Mucosa of stomach (tissue), 1 donor: ENCODE measurements around the gene PAK5.

Experiments used
- H3K27me3 ChIP-seq: one replicate; pipeline ENCODE4 v1.7.0; 2013; ENCODE audit warnings: mild to moderate bottlenecking, low read length; ENCODE audit not compliant: control insufficient read depth, insufficient read depth
- H3K36me3 ChIP-seq: one replicate; pipeline ENCODE4 v1.7.0; 2013; ENCODE audit warnings: low read length; ENCODE audit not compliant: control insufficient read depth, insufficient read depth
- H3K4me1 ChIP-seq: one replicate; pipeline ENCODE4 v1.7.0; 2013; ENCODE audit warnings: mild to moderate bottlenecking, low read length; ENCODE audit not compliant: control insufficient read depth, insufficient read depth
- H3K4me3 ChIP-seq: one replicate; pipeline ENCODE4 v1.7.0; 2013; ENCODE audit warnings: low read length
- H3K9ac ChIP-seq: one replicate; pipeline ENCODE4 v1.7.0; 2013; ENCODE audit warnings: mild to moderate bottlenecking, low read length, moderate library complexity
- H3K9me3 ChIP-seq: one replicate; pipeline ENCODE4 v1.7.0; 2013; ENCODE audit warnings: mild to moderate bottlenecking, low read length, moderate library complexity; ENCODE audit not compliant: control insufficient read depth
- donor health status: Pancreatic carcinoma.

The PAK5 gene

GRCh38 chr20:9570612-9571011 lies 268.3 kb downstream of the PAK5 start:
- Histone ChIP-seq H3K4me1 (peaks cover 5% of the 10 kb centered on the region), H3K36me3 (no peaks in the 10 kb centered on the region), H3K9ac (no peak overlapping the region), H3K4me3 (no peak overlapping the region), H3K9me3 (no peaks in the 10 kb centered on the region), H3K27me3 (no peaks in the 10 kb centered on the region)

- no peaks in the 10 kb centered on the region for H3K27me3 ChIP-seq
- H3K9me3 ChIP-seq, result no peaks in the 10 kb centered on the region
- no peaks in the 10 kb centered on the region for H3K4me1 ChIP-seq
- no peak overlapping the region for H3K9ac ChIP-seq
- H3K4me3 ChIP-seq, result no peak overlapping the region
- no peaks in the 10 kb centered on the region for H3K36me3 ChIP-seq
Observed at GRCh38 chr20:9566977-9567376, 271.9 kb downstream of the PAK5 start.

- no peak overlapping the region for H3K9ac ChIP-seq
- no peaks in the 10 kb centered on the region for H3K9me3 ChIP-seq
- H3K36me3 ChIP-seq, result no peaks in the 10 kb centered on the region
- H3K4me1 ChIP-seq, result no peaks in the 10 kb centered on the region
- no peaks in the 10 kb centered on the region for H3K27me3 ChIP-seq
- no peak overlapping the region for H3K4me3 ChIP-seq
Observed at GRCh38 chr20:9565910-9566550, 272.8 kb downstream of the PAK5 start.

- no peaks in the 10 kb centered on the region for H3K9me3 ChIP-seq
- H3K4me1 ChIP-seq, result no peaks in the 10 kb centered on the region
- no peak overlapping the region for H3K4me3 ChIP-seq
- H3K9ac ChIP-seq, result no peak overlapping the region
- H3K36me3 ChIP-seq, result no peaks in the 10 kb centered on the region
- no peaks in the 10 kb centered on the region for H3K27me3 ChIP-seq
Observed at GRCh38 chr20:9557411-9557810, 281.5 kb downstream of the PAK5 start.

- no peaks in the 10 kb centered on the region for H3K9me3 ChIP-seq
- no peaks in the 10 kb centered on the region for H3K27me3 ChIP-seq
- no peak overlapping the region for H3K9ac ChIP-seq
- H3K4me1 ChIP-seq, result no peaks in the 10 kb centered on the region
- H3K4me3 ChIP-seq, result no peak overlapping the region
- H3K36me3 ChIP-seq, result no peaks in the 10 kb centered on the region
Observed at GRCh38 chr20:9555781-9556180, 283.1 kb downstream of the PAK5 start.

- Histone ChIP-seq H3K36me3 (no peaks in the 10 kb centered on the region), H3K4me3 (no peak overlapping the region), H3K27me3 (no peaks in the 10 kb centered on the region), H3K9ac (no peak overlapping the region), H3K4me1 (no peaks in the 10 kb centered on the region), H3K9me3 (no peaks in the 10 kb centered on the region)
Observed at GRCh38 chr20:9551808-9552550, 286.9 kb downstream of the PAK5 start.

- Histone ChIP-seq H3K27me3 (no peaks in the 10 kb centered on the region), H3K9ac (no peak overlapping the region), H3K36me3 (no peaks in the 10 kb centered on the region), H3K4me3 (no peak overlapping the region), H3K4me1 (no peaks in the 10 kb centered on the region), H3K9me3 (no peaks in the 10 kb centered on the region)
Observed at GRCh38 chr20:9550871-9551270, 288.0 kb downstream of the PAK5 start.

GRCh38 chr20:9550283-9550682 lies 288.6 kb downstream of the PAK5 start:
- Histone ChIP-seq H3K36me3 (no peaks in the 10 kb centered on the region), H3K9me3 (no peaks in the 10 kb centered on the region), H3K4me1 (no peaks in the 10 kb centered on the region), H3K9ac (no peak overlapping the region), H3K27me3 (no peaks in the 10 kb centered on the region), H3K4me3 (no peak overlapping the region)

- Histone ChIP-seq H3K9me3 (no peaks in the 10 kb centered on the region), H3K36me3 (no peaks in the 10 kb centered on the region), H3K27me3 (no peaks in the 10 kb centered on the region), H3K4me3 (no peak overlapping the region), H3K9ac (no peak overlapping the region), H3K4me1 (no peaks in the 10 kb centered on the region)
Observed at GRCh38 chr20:9543214-9543613, 295.7 kb downstream of the PAK5 start.

- Histone ChIP-seq H3K4me3 (no peak overlapping the region), H3K9ac (no peak overlapping the region), H3K36me3 (no peaks in the 10 kb centered on the region), H3K4me1 (no peaks in the 10 kb centered on the region), H3K27me3 (no peaks in the 10 kb centered on the region), H3K9me3 (no peaks in the 10 kb centered on the region)
Observed at GRCh38 chr20:9535449-9535848, 303.4 kb downstream of the PAK5 start.

GRCh38 chr20:9534025-9534424 lies 304.9 kb downstream of the PAK5 start:
- Histone ChIP-seq H3K36me3 (no peaks in the 10 kb centered on the region), H3K27me3 (no peaks in the 10 kb centered on the region), H3K4me3 (no peak overlapping the region), H3K9ac (no peak overlapping the region), H3K4me1 (no peaks in the 10 kb centered on the region), H3K9me3 (no peaks in the 10 kb centered on the region)

GRCh38 chr20:9532069-9532838 lies 306.6 kb downstream of the PAK5 start:
- Histone ChIP-seq H3K9ac (no peak overlapping the region), H3K9me3 (no peaks in the 10 kb centered on the region), H3K4me3 (no peak overlapping the region), H3K27me3 (no peaks in the 10 kb centered on the region), H3K4me1 (no peaks in the 10 kb centered on the region), H3K36me3 (no peaks in the 10 kb centered on the region)
